Trophoblast cell (in vitro differentiated cells and primary cell): ENCODE data around the gene HMCN2.

Experiments used
- DNase-seq, 2 donors: peaks; one replicate each; pipeline ENCODE4 v3.0.0-alpha.2; 2016
- H2AFZ ChIP-seq: 2 replicates; pipeline ENCODE4 v1.6.1; 2013; ENCODE audit warnings: low read length, moderate library complexity, mild to moderate bottlenecking; ENCODE audit not compliant: insufficient read depth, poor library complexity
- H2AK5ac ChIP-seq: 2 replicates; pipeline ENCODE4 v1.6.1; 2013; ENCODE audit warnings: mild to moderate bottlenecking, low read length
- H2BK120ac ChIP-seq: 2 replicates; pipeline ENCODE4 v1.6.1; 2013; ENCODE audit warnings: low read length, mild to moderate bottlenecking, moderate library complexity; ENCODE audit not compliant: insufficient read depth, poor library complexity
- H2BK12ac ChIP-seq: 2 replicates; pipeline ENCODE4 v1.6.1; 2013; ENCODE audit warnings: mild to moderate bottlenecking, low read length, moderate library complexity
- H2BK5ac ChIP-seq: 2 replicates; pipeline ENCODE4 v1.6.1; 2013; ENCODE audit warnings: low read length, low read depth, moderate library complexity, mild to moderate bottlenecking; ENCODE audit not compliant: poor library complexity
- H3K14ac ChIP-seq: 2 replicates; pipeline ENCODE4 v1.6.1; 2013; ENCODE audit warnings: mild to moderate bottlenecking, low read length
- H3K18ac ChIP-seq: 2 replicates; pipeline ENCODE4 v1.6.1; 2013; ENCODE audit warnings: mild to moderate bottlenecking, low read length
- H3K23ac ChIP-seq: 2 replicates; pipeline ENCODE4 v1.6.1; 2013; ENCODE audit warnings: low read length
- H3K27ac ChIP-seq: 2 replicates; pipeline ENCODE4 v1.5.1; 2013; ENCODE audit warnings: low read depth, mild to moderate bottlenecking, inconsistent platforms, low read length, moderate library complexity
- H3K27me3 ChIP-seq: 2 replicates; pipeline ENCODE4 v1.6.1; 2013; ENCODE audit warnings: inconsistent platforms, mild to moderate bottlenecking, low read length, moderate library complexity; ENCODE audit not compliant: insufficient read depth
- H3K36me3 ChIP-seq, 2 experiments: 1 replicate in 1 of 2; 2 replicates in 1 of 2; pipeline ENCODE4 v1.6.1; 2013; ENCODE audit warnings: low read length in 2 of 2, mild to moderate bottlenecking in 2 of 2, moderate library complexity in 1 of 2; ENCODE audit not compliant: insufficient read depth in 2 of 2, control insufficient read depth in 1 of 2
- H3K4ac ChIP-seq: 2 replicates; pipeline ENCODE4 v1.6.1; 2013; ENCODE audit warnings: low read depth, mild to moderate bottlenecking, low read length, moderate library complexity
- H3K4me1 ChIP-seq, 2 experiments: 1 replicate in 1 of 2; 2 replicates in 1 of 2; pipeline ENCODE4 v1.6.1; 2013; ENCODE audit warnings: low read length in 2 of 2, mild to moderate bottlenecking in 2 of 2, moderate library complexity in 1 of 2; ENCODE audit not compliant: insufficient read depth in 2 of 2, control insufficient read depth in 1 of 2
- H3K4me2 ChIP-seq: 2 replicates; pipeline ENCODE4 v1.6.1; 2013; ENCODE audit warnings: inconsistent platforms, mild to moderate bottlenecking, low read length, moderate library complexity
- H3K4me3 ChIP-seq: 2 replicates; pipeline ENCODE4 v1.5.1; 2013; ENCODE audit warnings: mild to moderate bottlenecking, low read depth, low read length, inconsistent platforms
- H3K79me1 ChIP-seq: one replicate; pipeline ENCODE4 v1.6.1; 2013; ENCODE audit warnings: low read length
- H3K79me2 ChIP-seq: 2 replicates; pipeline ENCODE4 v1.6.1; 2013; ENCODE audit warnings: low read length, mild to moderate bottlenecking; ENCODE audit not compliant: control insufficient read depth, insufficient read depth, poor library complexity
- H3K9ac ChIP-seq: 2 replicates; pipeline ENCODE4 v1.6.1; 2013; ENCODE audit warnings: mild to moderate bottlenecking, low read length
- H3K9me3 ChIP-seq: 2 replicates; pipeline ENCODE4 v1.6.1; 2013; ENCODE audit warnings: low read depth, mild to moderate bottlenecking, control low read depth, inconsistent platforms, low read length; ENCODE audit not compliant: insufficient read depth
- H4K12ac ChIP-seq: 2 replicates; pipeline ENCODE4 v1.6.1; 2013; ENCODE audit warnings: low read depth, mild to moderate bottlenecking, low read length, moderate library complexity
- H4K8ac ChIP-seq: 2 replicates; pipeline ENCODE4 v1.6.1; 2013; ENCODE audit warnings: low read depth, mild to moderate bottlenecking, low read length, moderate library complexity
- H4K91ac ChIP-seq: one replicate; pipeline ENCODE4 v1.6.1; 2013; ENCODE audit warnings: low read depth, mild to moderate bottlenecking, low read length, moderate library complexity
- WGBS: extraction: QIAGEN DNeasy Blood & Tissue Kit; methylation state at CpG from one replicate; pipeline ENCODE4 v1.1.7; 2013; ENCODE audit warnings: missing lambda C conversion rate; ENCODE audit not compliant: insufficient read length, insufficient coverage; ENCODE audit errors: extremely low coverage; 5-methylcytosine and 5-hydroxymethylcytosine counted together

The HMCN2 gene

DNA sequence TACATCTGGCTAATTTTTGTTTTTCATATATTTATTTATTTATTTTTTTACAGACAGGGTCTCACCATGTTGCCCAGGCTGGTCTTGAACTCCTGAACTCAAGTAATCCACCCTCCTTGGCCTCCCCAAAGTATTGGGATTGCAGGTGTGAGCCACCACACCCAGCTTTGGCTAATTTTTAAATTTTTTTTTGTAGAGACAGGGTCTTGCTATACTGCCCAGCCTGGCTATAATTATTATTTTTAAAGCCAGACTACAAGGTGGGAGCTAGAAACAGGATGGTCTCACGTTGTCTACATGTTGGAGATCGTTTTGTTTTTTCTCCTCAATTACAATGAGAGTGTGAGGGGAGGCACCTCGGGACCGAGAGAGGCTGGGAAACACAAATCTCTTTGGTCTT, 203.0 kb downstream of the HMCN2 start:
- Histone ChIP-seq H3K9ac (no peak overlapping the region), H3K36me3 (no peaks in the 10 kb centered on the region), H3K18ac (no peak overlapping the region), H3K27ac (no peak overlapping the region), H2BK12ac (no peak overlapping the region), H3K27me3 (no peaks in the 10 kb centered on the region), H3K4me3 (no peak overlapping the region), H3K4me2 (no peak overlapping the region), H3K79me2 (no peaks in the 10 kb centered on the region), H3K4me1 (no peaks in the 10 kb centered on the region), H3K23ac (no peak overlapping the region), H2BK5ac (no peak overlapping the region), H2AFZ (no peak overlapping the region), H2BK120ac (no peak overlapping the region), H4K12ac (no peak overlapping the region), H3K79me1 (no peaks in the 10 kb centered on the region), H4K8ac (no peak overlapping the region), H3K14ac (no peak overlapping the region), H4K91ac (no peak overlapping the region), H3K9me3 (peaks cover 4% of the 10 kb centered on the region), H2AK5ac (no peak overlapping the region), H3K4ac (no peak overlapping the region)
- DNase-seq = no peak
- no CpG with 5 or more reads among the region's 4 CpGs for WGBS

GRCh38 chr9:130470269-130470668, 204.7 kb downstream of the HMCN2 start:
- H2BK120ac ChIP-seq = no peak overlapping the region
- no peak overlapping the region for H4K12ac ChIP-seq
- no peak overlapping the region for H2AK5ac ChIP-seq
- H3K18ac ChIP-seq = no peak overlapping the region
- no peak for DNase-seq
- H2BK5ac ChIP-seq = no peak overlapping the region
- H3K27me3 ChIP-seq = no peaks in the 10 kb centered on the region
- no peaks in the 10 kb centered on the region for H3K79me1 ChIP-seq
- no peaks in the 10 kb centered on the region for H3K4me1 ChIP-seq
- H3K4ac ChIP-seq = no peak overlapping the region
- no peaks in the 10 kb centered on the region for H3K79me2 ChIP-seq
- no peak overlapping the region for H3K4me2 ChIP-seq
- H3K23ac ChIP-seq = no peak overlapping the region
- H3K9ac ChIP-seq = no peak overlapping the region
- H3K14ac ChIP-seq = no peak overlapping the region
- no peak overlapping the region for H4K8ac ChIP-seq
- H2BK12ac ChIP-seq = no peak overlapping the region
- H4K91ac ChIP-seq = no peak overlapping the region
- H3K36me3 ChIP-seq = no peaks in the 10 kb centered on the region
- no peak overlapping the region for H3K27ac ChIP-seq
- H2AFZ ChIP-seq = no peak overlapping the region
- WGBS = no CpG with 5 or more reads among the region's 10 CpGs
- peaks cover 4% of the 10 kb centered on the region for H3K9me3 ChIP-seq
- peak overlapping the region; percentile 37 for H3K4me3 ChIP-seq

- H3K4me2 ChIP-seq = no peak overlapping the region
- no peak overlapping the region for H2BK12ac ChIP-seq
- WGBS = no CpG with 5 or more reads among the region's 12 CpGs
- H3K9ac ChIP-seq = no peak overlapping the region
- DNase-seq = no peak
- no peak overlapping the region for H3K18ac ChIP-seq
- H4K8ac ChIP-seq = no peak overlapping the region
- no peak overlapping the region for H3K23ac ChIP-seq
- no peak overlapping the region for H2AK5ac ChIP-seq
- H4K12ac ChIP-seq = no peak overlapping the region
- H3K4me1 ChIP-seq = no peaks in the 10 kb centered on the region
- no peak overlapping the region for H3K14ac ChIP-seq
- no peak overlapping the region for H3K4me3 ChIP-seq
- H3K79me2 ChIP-seq = no peaks in the 10 kb centered on the region
- H2BK120ac ChIP-seq = no peak overlapping the region
- peaks cover 4% of the 10 kb centered on the region for H3K9me3 ChIP-seq
- no peak overlapping the region for H4K91ac ChIP-seq
- H3K36me3 ChIP-seq = no peaks in the 10 kb centered on the region
- H3K27ac ChIP-seq = no peak overlapping the region
- H3K4ac ChIP-seq = no peak overlapping the region
- no peaks in the 10 kb centered on the region for H3K27me3 ChIP-seq
- H2AFZ ChIP-seq = no peak overlapping the region
- H2BK5ac ChIP-seq = no peak overlapping the region
- no peaks in the 10 kb centered on the region for H3K79me1 ChIP-seq
Observed at GRCh38 chr9:130470950-130471349, 205.4 kb downstream of the HMCN2 start.

DNA sequence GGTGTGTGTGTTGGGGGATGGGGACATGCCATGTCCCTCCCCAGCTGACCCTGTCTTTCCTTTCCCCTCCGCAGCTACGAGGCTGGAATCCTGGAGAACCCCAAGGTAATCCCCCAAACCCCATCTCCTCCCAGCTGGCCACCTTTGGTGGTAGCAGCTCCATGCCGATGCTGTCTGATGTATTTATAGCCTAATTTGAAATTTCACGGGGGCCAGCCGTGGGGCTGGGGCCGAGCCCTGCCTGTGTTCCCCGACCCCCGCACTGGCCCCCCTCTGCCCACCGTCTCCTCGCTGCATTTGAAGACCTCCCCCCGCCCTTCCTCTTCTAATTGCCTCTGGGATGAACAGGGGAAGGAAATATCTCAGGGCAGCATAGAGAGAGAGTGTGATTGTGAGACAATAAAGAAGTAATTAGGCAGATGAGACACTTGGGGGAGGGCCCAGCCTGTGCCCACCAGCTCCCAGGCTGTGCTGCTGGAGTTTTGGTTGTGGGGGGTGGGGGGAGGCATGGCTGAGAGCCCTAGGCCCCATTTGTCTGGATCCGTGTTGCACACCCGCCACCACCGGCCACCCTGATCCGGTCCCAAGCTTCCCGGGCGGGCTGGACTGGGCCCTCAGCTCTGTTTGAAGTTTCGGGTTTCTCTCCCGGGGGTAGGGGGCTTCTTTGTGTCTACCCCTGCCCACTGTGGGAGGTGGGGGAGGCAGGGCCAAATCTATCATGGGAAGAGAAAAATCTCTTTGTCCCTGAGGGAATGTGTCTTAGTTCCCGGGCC, 206.0 kb downstream of the HMCN2 start:
- H3K79me2 ChIP-seq = no peaks in the 10 kb centered on the region
- no peak overlapping the region for H3K23ac ChIP-seq
- peaks cover 4% of the 10 kb centered on the region for H3K9me3 ChIP-seq
- no peak overlapping the region for H3K4me3 ChIP-seq
- H3K4ac ChIP-seq = no peak overlapping the region
- no peak overlapping the region for H3K9ac ChIP-seq
- H4K8ac ChIP-seq = no peak overlapping the region
- no peak overlapping the region for H2BK12ac ChIP-seq
- H2BK5ac ChIP-seq = no peak overlapping the region
- no peak overlapping the region for H3K14ac ChIP-seq
- H3K4me2 ChIP-seq = no peak overlapping the region
- no peak overlapping the region for H2AK5ac ChIP-seq
- no peaks in the 10 kb centered on the region for H3K79me1 ChIP-seq
- H3K36me3 ChIP-seq = no peaks in the 10 kb centered on the region
- no peak overlapping the region for H4K12ac ChIP-seq
- H2AFZ ChIP-seq = no peak overlapping the region
- no CpG with 5 or more reads among the region's 20 CpGs for WGBS
- no peaks in the 10 kb centered on the region for H3K27me3 ChIP-seq
- no peaks in the 10 kb centered on the region for H3K4me1 ChIP-seq
- no peak overlapping the region for H3K18ac ChIP-seq
- H4K91ac ChIP-seq = no peak overlapping the region
- DNase-seq = no peak
- H3K27ac ChIP-seq = no peak overlapping the region
- no peak overlapping the region for H2BK120ac ChIP-seq
